D721Med (cell line): ENCODE results near the gene PHF10.

ENCODE experiments used
- DNase-seq: peaks from one replicate; pipeline ENCODE4 v3.0.0; 2011; ENCODE audit warnings: low spot score; ENCODE audit not compliant: insufficient read length
- FAIRE-seq: peaks from 2 replicates; lab custom pipeline; 2011; peaks lifted over from hg19 to GRCh38; lab: Jason Lieb, UNC
- CTCF ChIP-seq: IDR thresholded peaks from 2 replicates; pipeline ENCODE4 v1.5.1; 2012; ENCODE audit warnings: mild to moderate bottlenecking, control low read depth; ENCODE audit not compliant: insufficient read depth; ENCODE audit errors: missing control alignments

PHF10 gene

DNA sequence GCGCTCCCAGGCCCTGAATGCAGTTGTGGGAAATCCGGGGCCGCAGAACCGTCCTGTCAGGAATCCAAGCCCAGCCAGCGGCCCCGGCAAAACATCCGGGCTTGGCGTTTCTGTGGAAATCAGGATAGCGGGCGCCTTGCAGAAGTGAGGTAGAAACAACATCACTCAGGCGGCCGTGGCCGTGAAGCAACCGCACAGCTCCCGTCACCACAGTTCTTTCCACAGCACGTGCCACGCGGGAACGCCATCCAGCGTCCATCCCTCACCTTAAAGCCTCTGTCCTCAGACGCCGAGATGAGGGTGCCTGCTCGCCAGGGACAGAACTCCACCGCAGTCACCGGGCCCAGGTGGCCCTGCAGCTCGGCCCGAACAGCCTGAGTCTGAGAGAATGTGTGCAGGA is 56.6 kb downstream of the PHF10 start:
- FAIRE-seq, result no peak
- TF ChIP-seq CTCF, result no peak
- DNase-seq, result no peak

- no peak for DNase-seq
- no peak for FAIRE-seq
- no peak for TF ChIP-seq CTCF
Observed at GRCh38 chr6:169666441-169666840, 57.9 kb downstream of the PHF10 start.

GRCh38 chr6:169665289-169665688 is 59.0 kb downstream of the PHF10 start:
- TF ChIP-seq CTCF, result no peak
- DNase-seq (no peak), FAIRE-seq (no peak)

GRCh38 chr6:169664227-169664626 is 60.1 kb downstream of the PHF10 start:
- no peak for DNase-seq
- no peak for TF ChIP-seq CTCF
- FAIRE-seq, result no peak

DNA sequence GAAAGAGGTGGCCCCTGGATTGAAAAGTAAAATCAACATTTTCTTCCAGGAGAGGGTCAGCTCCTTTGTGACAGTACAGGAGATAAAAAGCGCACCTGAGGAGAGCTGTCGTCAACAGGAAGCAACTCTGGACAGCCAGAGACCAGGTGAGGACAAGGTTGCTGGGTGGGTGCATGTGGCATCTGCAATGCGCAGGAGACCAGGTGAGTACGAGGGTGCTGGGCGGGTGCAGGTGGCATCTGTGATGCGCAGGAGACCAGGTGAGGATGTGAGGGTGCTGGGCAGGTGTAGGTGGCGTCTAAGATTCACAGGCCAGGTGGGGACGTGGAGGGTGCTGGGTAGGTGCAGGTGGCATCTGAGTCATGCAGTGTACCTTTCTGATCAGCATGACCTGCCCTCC is 60.8 kb downstream of the PHF10 start:
- no peak for DNase-seq
- no peak for TF ChIP-seq CTCF
- FAIRE-seq, result no peak

GRCh38 chr6:169661391-169661756 is 62.9 kb downstream of the PHF10 start:
- no peak for DNase-seq
- FAIRE-seq, result no peak
- TF ChIP-seq CTCF, result no peak

- FAIRE-seq, result no peak
Observed at GRCh38 chr6:169660751-169661390, 63.4 kb downstream of the PHF10 start.

More at GRCh38 chr6:169660751-169661390, 63.4 kb downstream of the PHF10 start:
- DNase-seq, result no peak
- TF ChIP-seq CTCF, result no peak
